HG03469 (cell line): ENCODE results near the gene RPL7A.
"Not testable (repeated sequence)": the region's sequence is repeated elsewhere in the genome, so short reads cannot be mapped to it uniquely, and the experiment has no call there.

ENCODE experiments used
- ATAC-seq: cut with Tn5 transposase; IDR thresholded peaks from one replicate; pipeline ENCODE4 v1.9.1; 2021; ENCODE audit warnings: mild to moderate bottlenecking, moderate library complexity, moderate number of reproducible peaks; ENCODE audit not compliant: unreplicated experiment

RPL7A gene

DNA sequence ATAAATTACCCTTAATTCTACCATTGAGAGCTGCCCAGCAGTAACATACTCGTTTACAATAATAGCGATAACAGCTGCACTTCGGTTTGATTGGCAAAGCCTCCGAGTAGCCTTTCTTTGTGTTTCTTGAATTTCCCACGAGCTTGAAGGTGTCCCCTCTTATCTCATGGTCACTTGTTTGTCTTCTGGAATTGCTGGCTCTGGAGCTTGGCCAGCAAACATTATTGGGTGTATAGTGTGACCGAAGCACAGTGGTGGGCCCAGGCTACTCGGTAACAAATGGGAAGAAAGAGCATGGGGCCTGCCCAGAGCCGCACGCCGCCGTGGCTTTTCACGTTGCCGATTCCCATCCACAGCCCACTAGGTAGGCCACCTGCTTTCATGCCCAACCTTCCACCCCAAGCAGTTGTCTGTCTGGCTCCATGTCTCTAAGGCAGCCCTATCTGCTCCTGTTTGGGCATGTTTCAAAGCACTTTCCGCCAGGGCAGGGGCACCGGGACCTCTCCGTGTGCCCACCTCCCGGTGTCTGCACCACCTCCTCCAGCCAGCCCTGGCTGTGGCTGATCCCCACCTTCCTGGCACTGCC is 36.8 kb downstream of the RPL7A start:
- ATAC-seq, result no peak

DNA sequence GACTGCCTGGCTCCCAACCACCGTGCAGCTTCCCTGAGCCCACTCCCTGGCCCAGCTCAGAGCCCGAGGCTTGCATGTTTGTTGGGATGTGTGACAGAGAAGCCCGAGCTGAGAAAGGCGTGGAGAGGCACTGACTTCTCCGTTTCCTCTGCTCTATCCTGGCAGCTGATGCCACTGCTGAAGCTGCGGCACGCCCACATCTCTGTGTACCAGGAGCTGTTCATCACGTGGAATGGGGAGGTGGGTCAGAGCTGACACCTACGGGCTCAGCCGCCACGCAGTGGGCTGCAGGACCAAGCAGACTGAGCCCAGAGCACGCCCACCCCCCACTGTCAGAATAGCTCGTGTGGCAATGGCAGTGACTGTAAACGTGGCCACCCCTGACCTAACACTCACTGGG is 37.4 kb downstream of the RPL7A start:
- no peak for ATAC-seq

DNA sequence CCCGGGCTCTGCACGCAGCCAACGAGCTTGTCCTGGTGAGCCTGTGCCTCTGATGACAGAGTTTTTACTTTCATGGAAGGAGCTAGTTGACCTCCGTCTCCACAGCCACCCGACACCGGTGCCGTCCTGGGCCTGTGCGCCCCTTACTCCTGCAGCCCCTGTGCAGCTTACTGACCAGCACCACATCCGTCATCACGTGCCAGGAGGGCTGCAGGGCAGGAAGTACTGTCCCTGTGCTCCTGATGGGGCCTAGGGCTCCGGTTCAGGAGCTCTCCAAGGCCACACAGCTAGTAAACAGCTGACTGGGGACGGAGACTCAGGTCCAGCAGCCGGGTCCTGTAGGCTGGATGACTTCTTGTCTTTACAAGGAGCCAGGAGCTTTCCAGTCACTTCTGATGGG is 38.3 kb downstream of the RPL7A start:
- no peak for ATAC-seq

DNA sequence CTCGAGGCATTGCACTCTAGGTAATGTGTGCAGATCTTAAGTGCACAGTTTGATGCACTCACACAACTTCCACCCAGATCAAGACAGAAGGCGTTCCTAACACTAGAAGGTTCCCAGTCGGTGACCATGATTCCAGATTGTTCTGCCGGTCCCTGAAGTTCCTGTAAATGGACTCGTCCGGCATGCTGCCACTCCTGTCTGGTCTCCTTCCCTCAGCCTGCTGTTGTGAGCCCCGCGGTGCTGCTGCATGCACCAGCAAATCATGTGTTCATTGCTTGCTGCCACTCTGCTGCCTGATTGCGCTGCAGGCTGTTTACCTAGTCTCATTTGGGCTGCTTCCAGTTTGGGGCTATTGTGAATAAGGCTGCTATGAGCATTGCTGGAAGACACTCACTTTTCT is 39.7 kb downstream of the RPL7A start:
- no peak for ATAC-seq

DNA sequence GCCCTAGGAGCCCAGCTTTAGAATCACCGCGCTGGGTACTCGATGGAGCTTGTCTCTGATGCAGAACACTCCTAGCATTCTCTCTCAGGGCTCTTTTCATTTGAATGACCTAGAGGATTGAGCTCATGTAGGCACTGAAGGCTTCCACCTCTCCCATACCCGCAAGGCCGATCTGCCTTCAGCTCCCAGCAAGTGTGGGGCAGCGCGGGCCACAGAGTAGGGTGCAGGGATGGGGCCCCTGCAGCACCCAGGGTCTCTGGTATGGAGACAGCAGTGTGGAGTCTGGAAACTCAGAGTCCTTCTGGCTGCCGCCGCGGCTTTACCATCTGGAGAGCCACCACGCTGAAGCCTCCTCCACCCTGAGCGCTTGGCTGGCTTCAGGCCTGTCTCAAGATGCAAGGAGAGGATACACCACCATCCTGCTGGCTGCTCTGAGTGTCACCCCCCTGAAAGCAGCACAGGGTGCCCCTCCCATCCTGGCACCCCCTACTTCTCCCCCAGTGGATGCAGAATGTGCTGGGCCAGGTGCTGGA is 41.1 kb downstream of the RPL7A start:
- ATAC-seq, result no peak

DNA sequence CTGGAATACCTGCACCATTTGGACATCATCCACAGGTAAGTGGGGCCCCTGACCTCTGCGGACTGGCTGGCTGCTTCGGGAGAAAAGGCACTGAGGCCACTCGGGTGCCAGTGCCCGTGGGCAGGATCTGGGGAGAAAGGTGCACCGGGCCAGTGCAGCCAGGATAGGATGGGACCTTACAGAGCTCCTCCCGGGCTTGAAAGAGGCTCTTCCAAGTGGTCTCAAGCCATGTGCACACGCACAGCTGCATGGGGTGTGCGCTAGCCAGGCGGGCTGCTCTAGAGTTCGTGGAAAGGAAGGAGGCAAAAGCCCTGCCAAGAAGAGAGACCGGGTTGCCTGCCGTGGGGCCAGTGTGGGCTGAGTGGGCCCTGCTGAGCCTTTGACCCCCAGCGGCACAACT is 41.5 kb downstream of the RPL7A start:
- ATAC-seq, result no peak

DNA sequence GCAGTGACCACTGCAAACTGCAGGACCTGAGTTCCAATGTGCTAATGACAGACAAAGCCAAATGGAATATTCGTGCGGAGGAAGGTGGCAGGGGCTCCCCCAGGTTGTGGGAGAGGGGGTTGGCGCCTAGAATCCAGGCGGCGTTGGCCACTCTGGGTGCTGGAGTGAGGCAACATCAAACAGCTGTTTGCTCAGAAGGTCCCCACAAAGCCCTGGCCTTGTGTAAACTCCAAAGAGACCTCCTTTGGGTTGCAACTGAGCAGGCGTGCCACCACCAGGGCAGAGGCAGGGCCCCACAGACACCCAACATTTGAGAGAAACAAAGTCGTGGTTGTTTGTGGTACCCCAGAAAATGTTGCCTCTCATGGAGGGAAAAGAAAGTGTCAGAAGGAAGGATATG is 42.7 kb downstream of the RPL7A start:
- no peak for ATAC-seq

DNA sequence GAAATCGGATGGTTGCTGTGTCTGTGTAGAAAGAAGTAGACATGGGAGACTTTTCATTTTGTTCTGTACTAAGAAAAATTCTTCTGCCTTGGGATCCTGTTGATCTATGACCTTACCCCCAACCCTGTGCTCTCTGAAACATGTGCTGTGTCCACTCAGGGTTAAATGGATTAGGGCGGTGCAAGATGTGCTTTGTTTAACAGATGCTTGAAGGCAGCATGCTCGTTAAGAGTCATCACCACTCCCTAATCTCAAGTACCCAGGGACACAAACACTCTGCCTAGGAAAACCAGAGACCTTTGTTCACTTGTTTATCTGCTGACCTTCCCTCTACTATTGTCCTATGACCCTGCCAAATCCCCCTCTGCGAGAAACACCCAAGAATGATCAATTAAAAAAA is 43.4 kb downstream of the RPL7A start:
- ATAC-seq, result not testable (repeated sequence)

DNA sequence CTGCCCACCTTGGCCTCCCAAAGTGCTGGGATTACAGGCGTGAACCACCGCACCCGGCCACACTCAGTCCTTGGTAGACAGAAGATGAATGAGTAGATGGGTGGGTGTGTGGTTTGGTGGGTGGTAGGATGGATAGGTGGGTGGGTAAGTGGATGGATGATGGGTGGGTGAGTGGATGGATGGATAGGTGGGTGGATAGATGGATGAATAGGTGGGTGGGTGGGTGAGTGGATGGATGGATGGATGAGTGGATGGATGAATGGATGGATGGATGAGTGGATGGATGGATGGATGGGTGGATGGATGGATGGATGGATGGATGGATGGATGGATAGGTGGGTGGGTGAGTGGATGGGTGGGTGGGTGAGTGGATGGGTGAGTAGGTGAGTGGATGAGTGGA is 44.3 kb downstream of the RPL7A start:
- ATAC-seq, result not testable (repeated sequence)

DNA sequence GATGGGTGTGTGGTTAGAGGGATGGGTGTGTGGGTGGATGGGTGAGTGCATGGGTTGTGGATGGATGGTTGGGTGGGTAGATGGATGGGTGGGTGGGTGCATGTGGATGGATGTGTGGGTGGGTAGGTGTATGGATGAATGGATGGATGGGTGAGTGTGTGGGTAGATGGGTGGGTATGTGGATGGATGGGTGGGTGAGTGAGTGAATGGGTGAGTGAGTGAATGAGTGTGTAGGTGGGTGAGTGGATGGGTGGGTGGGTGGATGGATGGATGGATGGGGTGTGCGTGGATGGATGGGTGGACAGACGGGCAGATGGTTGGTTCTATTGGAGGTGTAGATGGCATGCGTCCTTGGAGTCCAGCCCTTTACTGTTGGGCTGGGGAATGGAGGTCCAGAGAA is 45.4 kb downstream of the RPL7A start:
- ATAC-seq, result no peak

DNA sequence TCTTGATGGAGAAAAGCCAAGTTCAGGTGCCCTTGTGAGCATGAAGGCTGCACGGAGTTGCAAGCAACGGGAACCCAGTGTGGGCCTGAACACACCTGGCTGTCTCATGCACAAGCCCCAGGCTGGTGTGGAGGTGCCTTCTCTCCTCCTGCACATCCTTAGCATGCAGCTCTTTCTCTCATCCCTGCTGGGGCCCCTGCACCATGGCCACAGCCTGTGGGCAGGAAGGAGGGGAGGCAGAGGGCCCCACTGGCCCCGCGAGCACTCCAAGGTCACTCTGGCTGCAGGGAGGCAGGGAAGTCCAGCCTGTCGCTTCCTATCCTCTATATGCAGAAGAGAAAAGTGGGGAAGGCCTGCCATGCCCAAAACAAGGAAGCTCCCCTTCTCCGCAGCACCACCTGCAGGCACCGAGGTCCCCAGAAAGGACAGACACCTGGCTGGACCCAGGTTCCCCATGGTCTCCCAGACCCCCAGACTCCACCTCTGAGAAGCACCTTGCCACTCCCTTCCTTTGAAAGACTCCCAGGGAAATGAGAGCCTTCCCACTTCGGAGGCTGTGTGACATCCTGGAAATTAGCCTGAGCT is 46.8 kb downstream of the RPL7A start:
- no peak for ATAC-seq

DNA sequence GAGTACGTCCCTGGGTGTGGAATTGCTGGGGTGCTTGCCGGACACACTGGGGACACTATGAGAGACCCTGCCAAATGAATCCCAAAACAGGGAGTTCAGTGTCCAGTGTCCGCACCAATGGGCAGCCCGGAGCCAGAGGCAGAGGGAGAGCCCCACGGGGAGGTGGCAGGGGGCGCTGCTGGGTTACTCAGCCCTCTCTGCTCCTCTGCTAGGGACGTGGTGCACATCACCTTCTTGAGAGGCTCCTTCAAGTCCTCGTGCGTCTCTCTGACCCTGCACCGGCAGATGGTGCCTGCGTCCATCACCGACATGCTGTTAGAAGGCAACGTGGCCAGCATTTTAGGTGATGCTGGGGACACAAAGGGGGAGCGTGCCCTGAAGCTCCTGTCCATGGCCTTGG is 48.9 kb downstream of the RPL7A start:
- ATAC-seq, result no peak

DNA sequence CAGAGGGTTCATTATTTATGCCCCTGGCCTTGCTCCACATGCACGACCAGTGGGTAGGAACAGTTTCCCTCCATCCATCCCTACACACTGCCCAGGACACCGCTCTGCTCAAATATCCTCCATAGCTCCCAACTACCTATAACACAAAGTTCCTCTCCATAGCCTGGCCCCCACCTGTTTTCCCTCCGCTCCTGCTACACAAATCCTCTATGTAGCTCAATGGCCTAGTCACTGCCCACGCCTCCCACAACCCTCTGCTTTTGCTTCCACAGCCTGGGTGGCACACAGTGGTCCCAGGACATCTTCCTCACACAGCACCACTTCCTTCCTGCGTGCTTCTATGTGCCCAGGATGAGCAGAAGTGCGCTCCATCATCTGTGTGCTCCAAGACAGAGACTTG is 49.4 kb downstream of the RPL7A start:
- no peak for ATAC-seq

DNA sequence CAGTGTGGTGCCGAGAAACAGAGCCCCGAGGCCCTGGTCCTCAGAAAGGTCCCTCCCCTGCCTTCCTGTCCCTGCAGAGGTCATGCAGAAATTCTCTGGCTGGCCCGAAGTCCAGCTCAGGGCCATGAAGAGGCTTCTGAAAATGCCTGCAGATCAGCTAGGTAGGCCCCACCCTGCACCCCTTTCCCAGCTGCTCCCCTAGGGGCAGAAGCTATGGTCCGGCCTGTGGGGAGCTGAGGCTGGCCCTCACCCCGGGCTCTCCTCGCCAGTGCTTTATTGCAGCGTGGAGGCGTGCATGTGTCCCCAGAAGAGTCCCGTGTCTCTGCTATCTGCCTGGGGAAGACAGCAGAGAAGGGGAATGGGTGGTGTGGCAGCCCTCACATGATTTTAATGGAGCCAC is 49.9 kb downstream of the RPL7A start:
- no peak for ATAC-seq

DNA sequence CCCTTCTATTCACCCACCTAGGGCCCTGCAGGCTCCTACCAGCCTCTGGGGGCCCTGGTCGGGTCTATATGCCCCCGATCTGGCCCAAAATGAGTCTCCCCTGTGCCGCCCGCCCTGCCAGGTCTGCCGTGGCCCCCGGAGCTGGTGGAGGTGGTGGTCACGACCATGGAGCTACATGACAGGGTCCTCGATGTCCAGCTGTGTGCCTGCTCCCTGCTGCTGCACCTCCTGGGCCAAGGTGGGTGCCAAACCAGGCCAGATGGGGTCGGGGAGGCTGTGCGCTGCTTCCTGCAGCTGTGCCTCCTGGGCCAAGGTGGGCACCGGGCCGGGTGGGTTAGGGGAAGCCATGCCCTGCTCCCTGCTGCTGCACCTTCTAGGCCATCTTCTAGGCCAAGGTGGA is 52.3 kb downstream of the RPL7A start:
- no peak for ATAC-seq
